Keratinocyte (primary cell): ENCODE data around the gene CLOCK. TPM values are rescaled to one million over a fixed set of nuclear protein-coding genes. Genes with fewer than 3 reads are reported as not detected.
A peak's percentile ranks its signal among the peaks of the same experiment; 100 is the strongest.

Experiments used
- DNase-seq: peaks from one replicate; pipeline ENCODE4 v3.0.0-alpha.2; 2011; ENCODE audit warnings: low read depth, missing footprints, low spot score
- FAIRE-seq: peaks from 2 replicates; lab custom pipeline; 2011; peaks lifted over from hg19 to GRCh38; lab: Jason Lieb, UNC
- H2AFZ ChIP-seq: 2 replicates; pipeline ENCODE4 v1.6.0; 2012; ENCODE audit warnings: low read length, control low read depth, inconsistent platforms; ENCODE audit not compliant: control insufficient read depth
- H3K27ac ChIP-seq: 2 replicates; pipeline ENCODE4 v1.5.1; 2011; ENCODE audit warnings: low read length; ENCODE audit not compliant: control insufficient read depth, insufficient read depth
- H3K27me3 ChIP-seq: 3 replicates; pipeline ENCODE4 v1.6.0; 2011; ENCODE audit warnings: low read length; ENCODE audit not compliant: control insufficient read depth, insufficient read depth; ENCODE audit errors: extremely low read depth
- H3K36me3 ChIP-seq, 2 experiments: 2 replicates in 1 of 2; 3 replicates in 1 of 2; pipeline ENCODE4 v1.5.1; 2011; ENCODE audit warnings: low read length in 2 of 2, mild to moderate bottlenecking in 1 of 2; ENCODE audit not compliant: control insufficient read depth in 2 of 2, insufficient read depth in 2 of 2; ENCODE audit errors: extremely low read depth in 1 of 2
- H3K4me1 ChIP-seq: 3 replicates; pipeline ENCODE4 v1.5.1; 2011; ENCODE audit warnings: low read length; ENCODE audit not compliant: control insufficient read depth, insufficient read depth; ENCODE audit errors: extremely low read depth
- H3K4me2 ChIP-seq: 3 replicates; pipeline ENCODE4 v1.6.0; 2011; ENCODE audit warnings: low read depth, low read length; ENCODE audit not compliant: control insufficient read depth, insufficient read depth; ENCODE audit errors: extremely low read depth
- H3K4me3 ChIP-seq, 3 experiments: fragments of 200-600 bp in 1 of 3; sonication (generic) in 1 of 3; 2 replicates in 2 of 3; 3 replicates in 1 of 3; pipeline ENCODE4 v1.5.1; 2011 to 2016; ENCODE audit warnings: low read length in 3 of 3, mild to moderate bottlenecking in 3 of 3, control low read depth in 2 of 3, inconsistent platforms in 1 of 3, low read depth in 1 of 3, mixed read lengths in 1 of 3, mixed run types in 1 of 3, moderate library complexity in 1 of 3; ENCODE audit not compliant: control insufficient read depth in 2 of 3, insufficient read depth in 2 of 3; ENCODE audit errors: extremely low read depth in 1 of 3
- H3K79me2 ChIP-seq: 2 replicates; pipeline ENCODE4 v1.6.0; 2012; ENCODE audit warnings: low read length; ENCODE audit not compliant: control insufficient read depth, insufficient read depth
- H3K9ac ChIP-seq: 3 replicates; pipeline ENCODE4 v1.6.0; 2011; ENCODE audit warnings: low read length; ENCODE audit not compliant: control insufficient read depth, insufficient read depth; ENCODE audit errors: extremely low read depth
- H3K9me1 ChIP-seq: 3 replicates; pipeline ENCODE4 v1.6.0; 2011; ENCODE audit warnings: low read length; ENCODE audit not compliant: control insufficient read depth, insufficient read depth; ENCODE audit errors: extremely low read depth
- H3K9me3 ChIP-seq: 2 replicates; pipeline ENCODE4 v1.5.1; 2012; ENCODE audit warnings: low read depth, low read length; ENCODE audit not compliant: control insufficient read depth
- H4K20me1 ChIP-seq: 3 replicates; pipeline ENCODE4 v1.6.0; 2011; ENCODE audit warnings: low read length; ENCODE audit not compliant: control insufficient read depth, insufficient read depth; ENCODE audit errors: extremely low read depth
- CTCF ChIP-seq, 3 experiments: IDR thresholded peaks in 1 of 3; conservative IDR thresholded peaks in 1 of 3; optimal IDR thresholded peaks in 1 of 3; 2 replicates in 2 of 3; 3 replicates in 1 of 3; pipeline versions ENCODE3 to v1.5.1; 2011; ENCODE audit warnings: low read length in 3 of 3, mild to moderate bottlenecking in 3 of 3, moderate library complexity in 2 of 3, control low read depth in 1 of 3, inconsistent platforms in 1 of 3; ENCODE audit not compliant: insufficient read depth in 2 of 3; ENCODE audit errors: extremely low read depth in 1 of 3
- EZH2 ChIP-seq: IDR thresholded peaks from one replicate; pipeline ENCODE4 v1.6.1; 2012; ENCODE audit warnings: inconsistent platforms, mild to moderate bottlenecking, low read length, moderate library complexity
- dilution Hi-C: fragments of 300-500 bp; cut with MboI; formaldehyde crosslinking; loops from one replicate; pipeline ENCODE4 v1.7.0; 2020; ENCODE audit warnings: low sequenced_read_pairs; ENCODE audit not compliant: extremely low pct_ligation_motif_present
- polyA plus RNA-seq, 5 experiments: library from polyadenylated mRNA; depleted of rRNA in 3 of 5; stranded (reverse) in 3 of 5; stranded (forward) in 1 of 5; unstranded in 1 of 5; fragments of >200 nt; gene quantifications; 1 replicate in 1 of 5; 2 replicates in 3 of 5; 3 replicates in 1 of 5; pipeline versions ENCODE4 v1.2.1 to v1.2.3, GENCODE V29; 2011 to 2012; ENCODE audit warnings: missing spikeins in 2 of 5, low read depth in 1 of 5, low replicate concordance in 1 of 5

The CLOCK gene
- polyA plus RNA-seq, 1 donor (not counting 4 experiments of a cell fraction or from before 2014, with no cell fraction given) = 27.1 TPM

- Histone ChIP-seq H4K20me1 (no peaks in the 10 kb centered on the region), H3K9ac (no peak overlapping the region), H3K27ac (no peak overlapping the region), H3K4me2 (no peak overlapping the region), H3K9me3 (no peaks in the 10 kb centered on the region), H3K9me1 (no peaks in the 10 kb centered on the region), H3K4me1 (peaks cover 10% of the 10 kb centered on the region), H3K4me3 (no peak overlapping the region), H3K27me3 (no peaks in the 10 kb centered on the region), H3K79me2 (peaks cover 85% of the 10 kb centered on the region), H3K36me3 (peaks cover 0 to 5% of the 10 kb centered on the region in 2 experiments), H2AFZ (no peak overlapping the region)
- TF ChIP-seq EZH2 (no peak), CTCF (optimal IDR thresholded peaks at IDR 0.05 in 1 of 3, IDR thresholded peaks at IDR 0.05 in 1 of 3, conservative IDR thresholded peaks at IDR 0.05 in 1 of 3; ENCODE audit: extremely low read depth in 1 of 3, insufficient read depth in 2 of 3, low read length in 3 of 3) (no peak)
- DNase-seq (no peak), FAIRE-seq (no peak)
- dilution Hi-C loops = no loop called here
Measured at GRCh38 chr4:55528491-55528890, 18.2 kb downstream of the CLOCK start.

- peak overlapping the region; percentile 52 for H3K4me2 ChIP-seq
- TF ChIP-seq CTCF (optimal IDR thresholded peaks at IDR 0.05 in 1 of 3, IDR thresholded peaks at IDR 0.05 in 1 of 3, conservative IDR thresholded peaks at IDR 0.05 in 1 of 3; ENCODE audit: extremely low read depth in 1 of 3, insufficient read depth in 2 of 3, low read length in 3 of 3) (no peak), EZH2 (no peak)
- H3K9me3 ChIP-seq = no peaks in the 10 kb centered on the region
- no peaks in the 10 kb centered on the region for H4K20me1 ChIP-seq
- dilution Hi-C loops = no loop called here
- H3K4me3 ChIP-seq = no peak overlapping the region
- H3K4me1 ChIP-seq = peaks cover 10% of the 10 kb centered on the region
- peaks cover 0 to 5% of the 10 kb centered on the region in 2 experiments for H3K36me3 ChIP-seq
- no peak for DNase-seq
- no peaks in the 10 kb centered on the region for H3K9me1 ChIP-seq
- no peaks in the 10 kb centered on the region for H3K27me3 ChIP-seq
- no peak for FAIRE-seq
- H3K9ac ChIP-seq = no peak overlapping the region
- H2AFZ ChIP-seq = no peak overlapping the region
- peaks cover 78% of the 10 kb centered on the region for H3K79me2 ChIP-seq
- H3K27ac ChIP-seq = peak overlapping the region; percentile 65
Measured at GRCh38 chr4:55524844-55525571, 21.7 kb downstream of the CLOCK start.
